Vagina (tissue), 2 donors: ENCODE measurements around the gene ACR.

Experiments
- CTCF ChIP-seq, 3 experiments: fragments of 450-650 bp in 2 of 3; fragments of 200-600 bp in 1 of 3; sonication (generic) in 1 of 3; IDR thresholded peaks; one replicate each; pipeline ENCODE4 v1.5.1; 2017 to 2019; ENCODE audit warnings: antibody characterized with exemption in 3 of 3, mild to moderate bottlenecking in 2 of 3, moderate library complexity in 2 of 3
- POLR2A ChIP-seq, 2 donors: fragments of 450-650 bp; IDR thresholded peaks; one replicate each; pipeline ENCODE4 v1.6.1; 2017; ENCODE audit warnings: antibody characterized with exemption in 2 of 2, mild to moderate bottlenecking in 2 of 2, moderate library complexity in 2 of 2
- POLR2AphosphoS5 ChIP-seq, 2 donors: sonication (generic); formaldehyde crosslinking; IDR thresholded peaks; one replicate each; pipeline ENCODE4 v1.9.0; 2017; ENCODE audit warnings: antibody characterized with exemption in 2 of 2, mild to moderate bottlenecking in 2 of 2, low read depth in 1 of 2; ENCODE audit not compliant: insufficient read depth in 1 of 2

GRCh38 chr22:50716290-50717024 is 21.5 kb upstream of the ACR start:
- TF ChIP-seq CTCF (IDR thresholded peaks at IDR 0.05) (no peak), POLR2A (IDR thresholded peaks at IDR 0.05) (no peak), POLR2AphosphoS5 (IDR thresholded peaks at IDR 0.05; ENCODE audit: insufficient read depth in 1 of 2, low read depth in 1 of 2) (no peak)
